Activated CD8-positive, alpha-beta T cell treated with anti-CD3 and anti-CD28 coated beads, Interleukin-2, amount 10 ng/mL, durations not matched to agents 7 days and 5 days (primary cell): ENCODE results near the gene AKAP3. TPM values are rescaled to one million over a fixed set of nuclear protein-coding genes. Genes with fewer than 3 reads are reported as not detected.

Experiments
- ATAC-seq: fragments of 150-1000 bp; cut with Tn5 transposase; one replicate; pipeline ENCODE4 v1.10.0; 2021; ENCODE audit warnings: moderate library complexity
- CTCF ChIA-PET: fragments of 350-600 bp; sonication (Branson Sonifier 250); formaldehyde crosslinking; loops from one replicate; lab custom pipeline; 2021; ENCODE audit warnings: antibody characterized with exemption; lab: Charles Lee
- POLR2A ChIA-PET: fragments of 350-600 bp; sonication (Branson Sonifier 250); formaldehyde crosslinking; loops from one replicate; lab custom pipeline; 2021; ENCODE audit warnings: antibody characterized with exemption; lab: Charles Lee
- DNase-seq: peaks from one replicate; pipeline ENCODE4 v3.0.0-alpha.2; 2020
- H3K27ac Mint-ChIP-seq: one replicate; pipeline ENCODE4 v1.8.0; 2021; ENCODE audit warnings: mild to moderate bottlenecking, mixed read lengths
- H3K27me3 Mint-ChIP-seq: one replicate; pipeline ENCODE4 v1.8.0; 2021; ENCODE audit warnings: low read depth, mixed read lengths
- H3K36me3 Mint-ChIP-seq: one replicate; pipeline ENCODE4 v1.8.0; 2021; ENCODE audit warnings: low read depth, mixed read lengths
- H3K4me1 Mint-ChIP-seq: one replicate; pipeline ENCODE4 v1.8.0; 2021; ENCODE audit warnings: low read depth, mixed read lengths
- H3K4me3 Mint-ChIP-seq: one replicate; pipeline ENCODE4 v1.8.0; 2021; ENCODE audit warnings: mild to moderate bottlenecking, mixed read lengths
- H3K9me3 Mint-ChIP-seq: one replicate; pipeline ENCODE4 v1.8.0; 2022; ENCODE audit warnings: mixed read lengths; ENCODE audit not compliant: insufficient read depth
- total RNA-seq, 2 experiments: library from RNA; stranded (reverse); gene quantifications; one replicate each; pipeline ENCODE4 v1.2.3, GENCODE V29; 2021

The AKAP3 gene
- total RNA-seq, 2 experiments from 2014 or later = 2.6 to 2.8 TPM

DNA sequence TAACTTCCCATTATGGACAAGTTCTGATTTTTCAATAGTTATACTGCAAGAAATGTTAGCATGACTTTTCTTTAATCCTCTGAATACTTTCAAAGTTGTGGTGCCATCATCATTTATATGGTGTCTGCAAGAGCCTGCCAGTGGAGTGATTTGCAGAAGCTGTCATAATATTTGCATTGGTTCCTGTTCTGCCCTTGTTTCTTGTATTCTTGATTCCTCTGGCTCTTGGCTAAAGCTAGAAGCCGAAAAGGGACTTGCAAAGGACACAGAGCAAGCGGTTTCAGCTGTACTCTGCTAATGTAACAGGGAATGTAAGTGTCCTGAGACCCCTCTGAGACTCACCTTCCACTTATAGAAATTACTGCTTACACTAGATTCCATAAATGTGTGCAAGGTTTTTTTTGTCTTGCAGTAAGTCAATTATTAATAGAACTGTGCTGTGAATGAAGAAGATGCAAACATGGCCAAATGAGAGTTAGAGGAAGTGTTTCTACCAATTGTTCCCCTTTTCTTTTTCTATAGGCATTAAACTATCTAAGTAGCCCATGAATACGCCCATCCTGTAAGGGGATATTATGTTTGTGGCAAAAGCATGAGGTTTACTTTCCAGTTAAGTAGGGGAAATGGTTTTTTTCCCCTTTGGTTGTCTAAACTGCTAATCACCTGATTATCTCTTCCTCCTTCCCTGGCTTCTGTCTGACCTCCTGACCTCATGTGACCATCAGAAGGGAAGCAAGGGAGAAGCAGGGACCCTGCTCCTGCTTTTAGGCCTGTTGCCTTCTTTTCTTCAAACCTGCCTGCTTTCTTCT, 81.6 kb downstream of the AKAP3 start:
- Mint-ChIP-seq H3K27me3 (peaks cover 6% of the 10 kb centered on the region), H3K27ac (no peak overlapping the region), H3K9me3 (no peaks in the 10 kb centered on the region), H3K4me3 (no peak overlapping the region), H3K36me3 (peaks cover 7% of the 10 kb centered on the region), H3K4me1 (peaks cover 26% of the 10 kb centered on the region)
- no peak for DNase-seq
- POLR2A ChIA-PET = no interaction called here
- no peak for ATAC-seq
- CTCF ChIA-PET = no interaction called here

DNA sequence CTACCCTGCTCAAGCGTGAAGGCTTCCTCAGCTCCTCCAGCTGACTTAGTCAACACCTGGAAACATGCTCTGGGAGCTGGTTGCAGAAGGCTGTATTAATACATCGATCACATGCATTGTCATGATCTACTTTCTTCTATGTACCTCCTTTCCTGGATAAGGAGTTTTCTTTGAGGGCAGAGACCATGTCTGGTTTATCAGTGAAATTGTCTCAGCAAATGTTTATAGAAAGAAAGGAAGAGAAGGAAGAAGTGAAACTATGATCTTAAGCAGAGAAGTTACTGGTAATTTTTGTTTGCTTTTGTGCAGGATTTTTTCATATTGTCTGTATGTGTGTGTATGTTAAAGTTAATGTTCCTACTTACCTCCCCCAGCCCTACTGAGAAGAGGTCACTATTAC, 82.4 kb downstream of the AKAP3 start:
- ChIA-PET CTCF (no interaction called here), POLR2A (no interaction called here)
- H3K36me3 Mint-ChIP-seq = peaks cover 7% of the 10 kb centered on the region
- no peak overlapping the region for H3K27ac Mint-ChIP-seq
- H3K27me3 Mint-ChIP-seq = peaks cover 6% of the 10 kb centered on the region
- no peak overlapping the region for H3K4me3 Mint-ChIP-seq
- H3K4me1 Mint-ChIP-seq = peaks cover 33% of the 10 kb centered on the region
- no peaks in the 10 kb centered on the region for H3K9me3 Mint-ChIP-seq
- DNase-seq = no peak
- ATAC-seq = no peak

Other genes with a start within 250 kb of the AKAP3 start
- gene FGF6, start 203.2 kb downstream of the AKAP3 start, total RNA-seq = not detected
- gene RAD51AP1, start 110.2 kb downstream of the AKAP3 start, total RNA-seq = 10 to 100 TPM; 44.6 to 55.6 TPM
- 10 to 100 TPM; 27.7 to 28.1 TPM for gene DYRK4, start 86.8 kb downstream of the AKAP3 start, total RNA-seq
- gene NDUFA9, start 63 bp upstream of the AKAP3 start, total RNA-seq = 100 to 1,000 TPM; 112 to 120 TPM
- gene GALNT8, start 71.3 kb upstream of the AKAP3 start, total RNA-seq = under 1 TPM; 0.76 to 0.84 TPM